ENCODE measurements around the gene UPF2. TPM values are rescaled to one million over a fixed set of nuclear protein-coding genes. Genes with fewer than 3 reads are reported as not detected.

The UPF2 gene
- total RNA-seq, 1 donor from 2014 or later, result 16.1 TPM

GRCh38 chr10:11879387-11880094 is 163.1 kb downstream of the UPF2 start:
- Histone ChIP-seq H3K4me3 (ENCODE audit: low read depth, low read length) (no peak overlapping the region), H3K27me3 (ENCODE audit: control insufficient read depth, insufficient read depth, low read length) (no peaks in the 10 kb centered on the region), H3K36me3 (ENCODE audit: control insufficient read depth, insufficient read depth, low read length) (no peaks in the 10 kb centered on the region)
- no peak for TF ChIP-seq CTCF (IDR thresholded peaks at IDR 0.05; ENCODE audit: insufficient read depth, low read length, severe bottlenecking)
- DNase-seq (ENCODE audit: low read depth) (no peak), FAIRE-seq (no peak)

- DNase-seq (ENCODE audit: low read depth) (no peak), FAIRE-seq (no peak)
- Histone ChIP-seq H3K4me3 (ENCODE audit: low read depth, low read length) (no peak overlapping the region), H3K36me3 (ENCODE audit: control insufficient read depth, insufficient read depth, low read length) (no peaks in the 10 kb centered on the region), H3K27me3 (ENCODE audit: control insufficient read depth, insufficient read depth, low read length) (no peaks in the 10 kb centered on the region)
- TF ChIP-seq CTCF (IDR thresholded peaks at IDR 0.05; ENCODE audit: insufficient read depth, low read length, severe bottlenecking), result no peak
These were observed 163.8 kb downstream of the UPF2 start for GRCh38 chr10:11878776-11879175.

- no peak overlapping the region for H3K4me3 ChIP-seq (ENCODE audit: low read depth, low read length)
- H3K36me3 ChIP-seq (ENCODE audit: control insufficient read depth, insufficient read depth, low read length), result no peaks in the 10 kb centered on the region
- FAIRE-seq, result no peak
- no peaks in the 10 kb centered on the region for H3K27me3 ChIP-seq (ENCODE audit: control insufficient read depth, insufficient read depth, low read length)
- TF ChIP-seq CTCF (IDR thresholded peaks at IDR 0.05; ENCODE audit: insufficient read depth, low read length, severe bottlenecking), result no peak
- no peak for DNase-seq (ENCODE audit: low read depth)
These were observed 165.1 kb downstream of the UPF2 start for GRCh38 chr10:11877591-11877905.

- H3K27me3 ChIP-seq (ENCODE audit: control insufficient read depth, insufficient read depth, low read length), result no peaks in the 10 kb centered on the region
- no peak overlapping the region for H3K4me3 ChIP-seq (ENCODE audit: low read depth, low read length)
- no peak for TF ChIP-seq CTCF (IDR thresholded peaks at IDR 0.05; ENCODE audit: insufficient read depth, low read length, severe bottlenecking)
- FAIRE-seq, result no peak
- no peaks in the 10 kb centered on the region for H3K36me3 ChIP-seq (ENCODE audit: control insufficient read depth, insufficient read depth, low read length)
- DNase-seq (ENCODE audit: low read depth), result no peak
These were observed 165.6 kb downstream of the UPF2 start for GRCh38 chr10:11876805-11877590.

GRCh38 chr10:11876324-11876723 is 166.3 kb downstream of the UPF2 start:
- DNase-seq (ENCODE audit: low read depth) (no peak), FAIRE-seq (no peak)
- Histone ChIP-seq H3K36me3 (ENCODE audit: control insufficient read depth, insufficient read depth, low read length) (no peaks in the 10 kb centered on the region), H3K27me3 (ENCODE audit: control insufficient read depth, insufficient read depth, low read length) (no peaks in the 10 kb centered on the region), H3K4me3 (ENCODE audit: low read depth, low read length) (no peak overlapping the region)
- TF ChIP-seq CTCF (IDR thresholded peaks at IDR 0.05; ENCODE audit: insufficient read depth, low read length, severe bottlenecking), result no peak
